G401 (cell line): ENCODE data around the gene SOWAHA. TPM values are rescaled to one million over a fixed set of nuclear protein-coding genes. Genes with fewer than 3 reads are reported as not detected.
"Not testable (repeated sequence)": the region's sequence is repeated elsewhere in the genome, so short reads cannot be mapped to it uniquely, and the experiment has no call there.

Source experiments
- DNase-seq: peaks from one replicate; pipeline ENCODE4 v3.0.0-alpha.2; 2015; ENCODE audit warnings: low spot score
- in situ Hi-C: cut with HindIII; loops from 2 replicates; pipeline ENCODE4 v1.10.0; 2016; ENCODE audit warnings: low sequenced_read_pairs, mixed read lengths
- total RNA-seq: library from RNA; depleted of rRNA; stranded (reverse); fragments of >200 nt; shearing (Covaris generic); gene quantifications from 2 replicates; pipeline ENCODE4 v1.2.3, GENCODE V29; 2014

SOWAHA gene
- total RNA-seq, 1 experiment from 2014 or later: 0.78 TPM

DNA sequence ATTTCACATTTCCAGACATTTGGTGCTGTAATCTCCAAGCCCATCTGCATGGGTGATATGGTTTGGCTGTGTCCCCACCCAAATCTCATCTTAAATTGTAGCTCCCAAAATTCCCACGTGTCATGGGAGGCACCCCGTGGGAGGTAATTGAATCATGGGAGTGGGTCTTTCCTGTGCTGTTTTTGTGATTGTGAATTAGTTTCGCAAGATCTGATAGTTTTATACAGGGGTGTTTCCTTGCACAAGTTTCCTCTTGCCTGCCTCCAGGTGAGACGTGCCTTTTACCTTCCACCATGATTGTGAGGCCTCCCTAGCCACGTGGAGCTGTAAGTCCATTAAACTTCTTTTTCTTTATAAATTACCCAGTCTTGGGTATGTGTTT is 10.4 kb upstream of the SOWAHA start:
- DNase-seq, in situ Hi-C loops: not testable (repeated sequence)

DNA sequence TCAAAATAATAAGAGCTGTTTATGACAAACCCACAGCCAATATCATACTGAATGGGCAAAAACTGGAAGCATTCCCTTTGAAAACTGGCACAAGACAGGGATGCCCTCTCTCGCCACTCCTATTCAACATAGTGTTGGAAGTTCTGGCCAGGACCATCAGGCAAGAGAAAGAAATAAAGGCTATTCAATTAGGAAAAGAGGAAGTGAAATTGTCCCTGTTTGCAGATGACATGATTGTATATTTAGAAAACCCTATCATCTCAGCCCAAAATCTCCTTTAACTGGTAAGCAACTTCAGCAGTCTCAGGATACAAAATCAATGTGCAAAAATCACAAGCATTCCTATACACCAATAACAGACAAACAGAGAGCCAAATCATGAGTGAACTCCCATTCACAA is 8.9 kb upstream of the SOWAHA start:
- in situ Hi-C loops, DNase-seq: not testable (repeated sequence)

DNA sequence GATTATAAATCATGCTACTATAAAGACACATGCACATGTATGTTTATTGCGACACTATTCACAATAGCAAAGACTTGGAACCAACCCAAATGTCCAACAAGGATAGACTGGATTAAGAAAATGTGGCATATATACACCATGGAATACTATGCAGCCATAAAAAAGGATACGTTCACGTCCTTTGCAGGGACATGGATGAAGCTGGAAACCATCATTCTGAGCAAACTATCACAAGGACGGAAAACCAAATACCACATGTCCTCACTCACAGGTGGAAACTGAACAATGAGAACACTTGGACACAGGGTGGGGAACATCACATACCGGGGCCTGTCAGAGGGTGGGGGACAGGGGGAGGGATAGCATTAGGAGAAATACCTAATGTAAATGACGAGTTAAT is 7.2 kb upstream of the SOWAHA start:
- DNase-seq, in situ Hi-C loops: not testable (repeated sequence)

DNA sequence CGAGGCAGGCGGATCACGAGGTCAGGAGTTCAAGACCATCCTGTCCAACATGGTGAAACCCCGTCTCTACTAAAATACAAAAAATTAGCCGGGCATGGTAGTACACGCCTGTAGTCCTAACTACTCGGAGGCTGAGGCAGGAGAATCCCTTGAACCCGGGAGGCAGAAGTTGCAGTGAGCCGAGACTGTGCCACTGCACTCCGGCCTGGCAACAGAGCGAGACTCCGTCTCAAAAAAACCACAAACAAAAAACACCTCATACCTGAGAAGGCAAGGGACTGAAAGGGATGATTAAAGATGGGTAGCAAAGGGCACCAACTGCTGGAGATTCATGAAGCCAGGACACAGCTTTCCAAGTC is 6.3 kb upstream of the SOWAHA start:
- DNase-seq, in situ Hi-C loops: not testable (repeated sequence)

DNA sequence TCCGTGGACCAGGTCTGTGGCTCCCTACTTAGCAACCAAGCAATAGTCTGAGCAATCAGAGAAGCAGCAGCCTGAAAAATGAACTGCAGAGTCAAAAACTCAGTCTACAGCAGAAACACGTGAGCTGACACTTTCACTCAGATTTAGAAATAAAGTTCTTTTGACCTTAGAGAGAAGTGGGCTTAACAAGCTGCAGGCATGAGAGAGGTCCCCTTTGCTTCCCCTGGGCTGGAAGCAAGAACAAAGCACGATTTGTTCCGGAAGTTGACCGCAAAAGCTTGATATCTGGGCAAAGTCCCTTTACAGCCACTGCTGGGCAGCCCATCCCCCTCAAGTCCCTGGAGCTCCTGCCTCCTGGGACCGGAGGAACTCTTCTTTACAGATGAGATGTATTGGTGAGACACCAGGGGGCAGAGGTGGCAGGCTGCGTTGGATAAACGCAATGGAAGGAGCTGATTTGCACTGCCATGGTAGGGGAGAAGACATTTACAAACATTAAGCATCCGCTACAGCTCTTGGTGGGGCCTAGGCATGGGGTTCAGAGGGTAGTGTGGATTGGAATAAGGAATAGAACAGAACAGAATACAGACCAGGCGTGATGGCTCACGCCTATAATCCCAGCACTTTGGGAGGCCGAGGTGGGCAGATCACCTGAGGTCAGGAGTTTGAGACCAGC is 5.8 kb upstream of the SOWAHA start:
- in situ Hi-C loops: no loop called here
- DNase-seq: no peak

DNA sequence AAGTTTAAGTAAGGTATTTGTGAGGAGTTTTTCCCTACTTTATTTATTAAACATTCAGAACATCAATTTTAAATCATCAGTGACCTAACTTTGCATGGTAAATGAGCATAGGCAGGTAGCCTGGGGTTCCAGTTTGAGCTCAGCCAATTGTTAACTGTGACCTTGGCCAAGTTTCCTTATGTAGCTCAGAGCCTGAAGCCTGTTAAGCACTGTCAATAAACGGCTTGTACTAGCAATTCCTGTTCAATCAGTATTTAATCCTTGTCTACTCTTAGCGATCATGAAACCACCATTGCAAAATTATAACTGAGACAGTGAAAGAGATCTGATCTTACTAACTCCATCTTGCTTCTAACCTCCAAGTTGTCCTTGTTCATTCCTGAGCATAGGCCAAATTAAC is 4.7 kb upstream of the SOWAHA start:
- in situ Hi-C loops: no loop called here
- no peak for DNase-seq

DNA sequence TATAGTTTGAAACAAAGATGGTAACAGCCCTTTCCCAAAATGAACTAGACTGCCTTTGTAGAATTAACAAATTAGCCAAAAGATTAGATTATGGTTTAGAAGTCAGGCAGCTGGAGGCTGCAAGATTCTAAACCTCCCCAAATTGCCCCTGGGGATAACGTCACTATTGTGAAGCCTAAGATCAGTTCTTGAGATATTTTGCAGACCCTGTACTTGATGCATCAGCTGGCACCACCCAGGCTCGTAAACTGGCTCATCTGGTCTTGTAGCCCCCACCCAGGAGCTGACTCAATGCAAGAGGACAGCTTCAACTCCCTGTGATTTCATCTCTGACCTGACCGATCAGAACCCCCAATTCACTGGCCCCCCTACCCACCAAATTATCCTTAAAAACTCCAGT is 4.2 kb upstream of the SOWAHA start:
- no peak for DNase-seq
- in situ Hi-C loops: no loop called here

- in situ Hi-C loops: no loop called here
- no peak for DNase-seq
These were observed 2.5 kb upstream of the SOWAHA start for GRCh38 chr5:132810605-132811004.

GRCh38 chr5:132812123-132812765 is 858 bp upstream of the SOWAHA start:
- DNase-seq: peak; percentile 72
- in situ Hi-C loops: no loop called here

DNA sequence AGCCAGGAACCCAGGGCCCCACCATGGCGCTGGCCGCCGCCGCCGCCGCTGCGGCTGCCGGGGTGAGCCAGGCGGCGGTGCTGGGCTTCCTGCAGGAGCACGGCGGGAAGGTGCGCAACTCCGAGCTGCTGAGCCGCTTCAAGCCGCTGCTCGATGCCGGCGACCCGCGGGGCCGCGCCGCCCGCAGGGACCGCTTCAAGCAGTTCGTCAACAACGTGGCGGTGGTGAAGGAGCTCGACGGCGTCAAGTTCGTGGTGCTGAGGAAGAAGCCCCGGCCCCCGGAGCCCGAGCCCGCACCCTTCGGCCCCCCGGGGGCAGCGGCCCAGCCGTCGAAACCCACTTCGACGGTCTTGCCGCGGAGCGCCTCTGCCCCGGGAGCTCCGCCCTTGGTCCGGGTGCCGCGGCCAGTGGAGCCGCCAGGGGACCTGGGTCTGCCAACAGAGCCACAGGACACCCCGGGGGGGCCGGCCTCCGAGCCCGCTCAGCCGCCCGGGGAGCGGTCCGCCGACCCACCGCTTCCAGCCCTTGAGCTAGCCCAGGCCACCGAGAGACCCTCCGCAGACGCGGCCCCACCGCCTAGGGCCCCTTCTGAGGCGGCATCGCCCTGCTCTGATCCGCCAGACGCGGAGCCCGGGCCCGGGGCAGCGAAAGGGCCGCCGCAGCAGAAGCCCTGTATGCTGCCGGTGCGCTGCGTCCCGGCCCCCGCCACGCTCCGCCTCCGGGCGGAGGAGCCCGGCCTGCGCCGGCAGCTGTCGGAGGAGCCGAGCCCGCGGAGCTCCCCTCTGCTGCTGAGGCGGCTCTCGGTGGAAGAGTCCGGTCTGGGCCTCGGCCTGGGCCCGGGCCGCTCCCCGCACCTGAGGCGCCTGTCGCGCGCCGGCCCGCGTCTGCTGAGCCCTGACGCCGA is 749 bp downstream of the SOWAHA start:
- in situ Hi-C loops: no loop called here
- DNase-seq: peak; percentile 45

DNA sequence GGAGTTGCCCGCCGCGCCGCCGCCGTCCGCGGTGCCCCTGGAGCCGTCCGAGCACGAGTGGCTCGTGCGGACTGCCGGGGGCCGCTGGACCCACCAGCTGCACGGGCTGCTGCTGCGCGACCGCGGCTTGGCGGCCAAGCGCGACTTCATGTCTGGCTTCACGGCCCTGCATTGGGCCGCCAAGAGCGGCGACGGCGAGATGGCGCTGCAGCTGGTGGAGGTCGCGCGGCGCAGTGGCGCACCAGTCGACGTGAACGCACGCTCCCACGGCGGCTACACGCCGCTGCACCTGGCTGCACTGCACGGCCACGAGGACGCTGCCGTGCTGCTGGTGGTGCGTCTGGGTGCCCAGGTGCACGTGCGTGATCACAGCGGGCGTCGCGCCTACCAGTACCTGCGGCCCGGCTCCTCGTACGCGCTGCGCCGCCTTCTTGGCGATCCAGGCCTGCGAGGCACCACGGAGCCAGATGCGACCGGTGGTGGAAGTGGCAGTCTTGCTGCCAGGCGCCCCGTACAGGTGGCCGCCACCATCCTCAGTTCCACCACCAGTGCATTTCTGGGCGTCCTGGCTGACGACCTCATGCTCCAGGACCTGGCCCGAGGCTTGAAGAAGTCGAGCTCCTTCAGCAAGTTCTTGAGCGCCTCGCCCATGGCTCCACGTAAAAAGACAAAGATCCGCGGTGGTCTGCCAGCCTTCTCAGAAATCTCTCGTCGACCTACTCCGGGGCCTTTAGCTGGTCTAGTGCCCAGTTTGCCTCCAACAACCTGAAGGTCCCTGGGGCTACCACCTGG is 1.6 kb downstream of the SOWAHA start:
- no peak for DNase-seq

GRCh38 chr5:132815454-132815853 is 2.4 kb downstream of the SOWAHA start:
- no peak for DNase-seq
- in situ Hi-C loops: no loop called here

More for the DNA sequence above, 1.6 kb downstream of the SOWAHA start:
- in situ Hi-C loops: no loop called here

DNA sequence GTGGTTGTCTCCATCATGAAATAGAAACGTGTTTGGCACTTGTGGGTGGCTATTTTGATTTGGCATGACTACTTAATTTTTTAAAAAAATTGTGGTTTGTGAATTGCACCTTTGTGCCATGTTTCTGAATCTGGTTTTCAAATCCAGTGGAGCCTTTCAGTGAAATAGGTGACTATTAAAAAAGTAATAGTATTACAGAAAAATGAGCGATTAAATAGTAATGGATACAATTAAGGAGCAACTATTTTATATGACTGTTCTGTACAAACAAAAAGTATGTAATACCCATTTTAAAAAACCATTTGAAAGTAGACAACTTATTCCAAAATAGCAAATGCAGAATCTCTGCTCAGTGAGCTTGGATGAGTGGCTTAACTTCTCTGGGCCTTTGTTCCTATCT is 3.0 kb downstream of the SOWAHA start:
- in situ Hi-C loops: no loop called here
- no peak for DNase-seq

DNA sequence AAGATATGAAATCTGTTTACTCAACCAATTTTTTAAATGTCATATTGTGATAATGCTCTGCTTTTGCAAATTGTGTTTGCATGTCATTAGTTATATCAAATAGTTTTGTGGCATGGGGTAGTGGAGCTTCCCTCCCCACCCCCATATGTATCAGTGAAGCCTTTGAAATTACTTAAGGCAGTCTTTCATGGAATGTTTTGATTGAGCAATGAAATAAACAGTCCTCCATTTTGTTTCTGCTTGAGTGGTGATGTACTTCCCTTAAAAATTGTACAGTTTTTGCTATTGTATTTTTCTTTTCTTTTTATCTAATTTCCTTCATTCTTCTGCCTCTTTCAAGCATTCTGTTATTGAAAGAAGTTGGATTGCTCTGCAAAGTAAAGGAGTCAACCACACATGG is 3.5 kb downstream of the SOWAHA start:
- in situ Hi-C loops: no loop called here
- no peak for DNase-seq

GRCh38 chr5:132817011-132817410 is 3.9 kb downstream of the SOWAHA start:
- in situ Hi-C loops: no loop called here
- no peak for DNase-seq

- in situ Hi-C loops: no loop called here
- peak; percentile 53 for DNase-seq
These were observed 6.4 kb downstream of the SOWAHA start for GRCh38 chr5:132819468-132819867.

- in situ Hi-C loops: no loop called here
- DNase-seq: peak; percentile 96
These were observed 7.2 kb downstream of the SOWAHA start for GRCh38 chr5:132820162-132820754.

DNA sequence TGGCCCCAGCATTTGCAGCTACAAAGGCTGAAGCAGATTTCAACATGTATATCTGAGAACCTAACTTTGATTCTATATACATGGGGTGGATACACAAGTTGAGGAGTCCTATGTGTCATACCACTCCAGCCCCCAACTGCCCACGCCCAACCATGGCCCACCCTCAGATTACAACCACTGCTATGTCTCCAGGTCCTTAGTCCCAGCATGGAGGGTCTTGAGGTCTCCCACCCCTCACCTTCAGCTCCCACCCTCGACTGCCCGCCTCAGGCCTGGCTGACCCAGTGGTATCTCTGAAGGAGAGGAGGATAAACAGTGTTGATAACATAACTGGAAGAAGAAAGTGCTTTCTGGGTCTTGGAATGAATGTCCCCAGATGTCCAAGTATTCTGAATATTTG is 8.2 kb downstream of the SOWAHA start:
- in situ Hi-C loops: no loop called here

DNA sequence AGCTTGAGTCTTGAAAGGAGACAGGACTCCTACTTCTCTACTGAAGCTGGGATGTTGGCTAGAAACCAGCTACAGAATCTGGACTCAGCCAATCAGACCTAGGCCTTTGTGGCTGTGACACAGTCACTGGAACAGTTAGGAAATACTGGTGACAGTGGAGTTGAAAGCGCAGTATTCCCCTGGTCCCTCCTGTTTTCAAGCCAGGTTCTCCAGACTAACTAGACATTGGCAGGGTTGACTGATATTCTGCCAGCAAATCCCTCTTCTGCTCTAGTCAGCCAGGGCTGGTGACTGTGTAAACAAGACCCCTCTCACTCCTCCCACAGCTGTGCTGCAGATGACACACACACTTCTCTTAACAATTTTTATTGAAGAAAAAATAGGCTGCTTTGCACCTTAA is 8.7 kb downstream of the SOWAHA start:
- in situ Hi-C loops: no loop called here
- peak; percentile 63 for DNase-seq

More for the DNA sequence above, 8.2 kb downstream of the SOWAHA start:
- no peak for DNase-seq
